NOMO-1 treated with DMSO at 0.1 percent for 48 hours (cell line): ENCODE results near the gene PPP3CA.
A peak's percentile ranks its signal among the peaks of the same experiment; 100 is the strongest.
"Not testable (repeated sequence)": the region's sequence is repeated elsewhere in the genome, so short reads cannot be mapped to it uniquely, and the experiment has no call there.

Source experiments
- DNase-seq: peaks from one replicate; lab custom pipeline; 2025; ENCODE audit not compliant: unreplicated experiment; lab: John Stamatoyannopoulos, UW

PPP3CA gene

GRCh38 chr4:101183221-101183620 lies 164.1 kb downstream of the PPP3CA start:
- no peak for DNase-seq

- DNase-seq = not testable (repeated sequence)
Measured at GRCh38 chr4:101182688-101183087, 164.6 kb downstream of the PPP3CA start.

- no peak for DNase-seq
Measured at GRCh38 chr4:101178731-101179130, 168.6 kb downstream of the PPP3CA start.

- no peak for DNase-seq
Measured at GRCh38 chr4:101177154-101177553, 170.2 kb downstream of the PPP3CA start.

GRCh38 chr4:101175896-101176676 lies 171.2 kb downstream of the PPP3CA start:
- DNase-seq = no peak

GRCh38 chr4:101174679-101175345 lies 172.5 kb downstream of the PPP3CA start:
- no peak for DNase-seq

GRCh38 chr4:101172369-101172768 lies 175.0 kb downstream of the PPP3CA start:
- no peak for DNase-seq

- no peak for DNase-seq
Measured at GRCh38 chr4:101171747-101172146, 175.6 kb downstream of the PPP3CA start.

GRCh38 chr4:101169044-101170014 lies 178.0 kb downstream of the PPP3CA start:
- peak; percentile 80 for DNase-seq

GRCh38 chr4:101163936-101164335 lies 183.4 kb downstream of the PPP3CA start:
- no peak for DNase-seq

GRCh38 chr4:101162990-101163380 lies 184.3 kb downstream of the PPP3CA start:
- no peak for DNase-seq

- no peak for DNase-seq
Measured at GRCh38 chr4:101160792-101161592, 186.3 kb downstream of the PPP3CA start.

GRCh38 chr4:101158507-101158906 lies 188.8 kb downstream of the PPP3CA start:
- no peak for DNase-seq

- DNase-seq = no peak
Measured at GRCh38 chr4:101158134-101158482, 189.2 kb downstream of the PPP3CA start.

- no peak for DNase-seq
Measured at GRCh38 chr4:101157415-101158133, 189.8 kb downstream of the PPP3CA start.

GRCh38 chr4:101156619-101157310 lies 190.6 kb downstream of the PPP3CA start:
- peak; percentile 7 for DNase-seq

GRCh38 chr4:101155945-101156344 lies 191.4 kb downstream of the PPP3CA start:
- DNase-seq = no peak

GRCh38 chr4:101155368-101155767 lies 192.0 kb downstream of the PPP3CA start:
- no peak for DNase-seq

GRCh38 chr4:101153653-101154052 lies 193.7 kb downstream of the PPP3CA start:
- DNase-seq = no peak
